PC-9 (cell line): ENCODE data around the gene CLIP1.

Source experiments
- EZH2 ChIP-seq: fragments of 200-600 bp; sonication (generic); IDR thresholded peaks from 2 replicates; pipeline ENCODE4 v1.8.0; 2017; ENCODE audit warnings: antibody characterized with exemption, low read depth
- TF ChIP-seq, protein P1 (sequence below): fragments of 200-600 bp; sonication (generic); conservative IDR thresholded peaks from 2 replicates; pipeline ENCODE4 v1.6.1; 2017; ENCODE audit warnings: mixed run types, antibody characterized with exemption, mild to moderate bottlenecking, moderate library complexity

GRCh38 chr12:122309564-122310121 is 112.8 kb downstream of the CLIP1 start:
- TF ChIP-seq, protein P1, sequence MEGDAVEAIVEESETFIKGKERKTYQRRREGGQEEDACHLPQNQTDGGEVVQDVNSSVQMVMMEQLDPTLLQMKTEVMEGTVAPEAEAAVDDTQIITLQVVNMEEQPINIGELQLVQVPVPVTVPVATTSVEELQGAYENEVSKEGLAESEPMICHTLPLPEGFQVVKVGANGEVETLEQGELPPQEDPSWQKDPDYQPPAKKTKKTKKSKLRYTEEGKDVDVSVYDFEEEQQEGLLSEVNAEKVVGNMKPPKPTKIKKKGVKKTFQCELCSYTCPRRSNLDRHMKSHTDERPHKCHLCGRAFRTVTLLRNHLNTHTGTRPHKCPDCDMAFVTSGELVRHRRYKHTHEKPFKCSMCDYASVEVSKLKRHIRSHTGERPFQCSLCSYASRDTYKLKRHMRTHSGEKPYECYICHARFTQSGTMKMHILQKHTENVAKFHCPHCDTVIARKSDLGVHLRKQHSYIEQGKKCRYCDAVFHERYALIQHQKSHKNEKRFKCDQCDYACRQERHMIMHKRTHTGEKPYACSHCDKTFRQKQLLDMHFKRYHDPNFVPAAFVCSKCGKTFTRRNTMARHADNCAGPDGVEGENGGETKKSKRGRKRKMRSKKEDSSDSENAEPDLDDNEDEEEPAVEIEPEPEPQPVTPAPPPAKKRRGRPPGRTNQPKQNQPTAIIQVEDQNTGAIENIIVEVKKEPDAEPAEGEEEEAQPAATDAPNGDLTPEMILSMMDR = no peak
- TF ChIP-seq EZH2 = no peak
